Mesenchymal stem cell (in vitro differentiated cells and primary cell): ENCODE results near the gene BID.

Experiments
- DNase-seq: peaks from one replicate; pipeline ENCODE4 v3.0.0-alpha.2; 2013
- H2AFZ ChIP-seq: one replicate; pipeline ENCODE4 v1.6.1; 2013; ENCODE audit warnings: low read depth, mild to moderate bottlenecking, control low read depth, inconsistent platforms, low read length, moderate library complexity
- H2AK5ac ChIP-seq: 2 replicates; pipeline ENCODE4 v1.6.1; 2013; ENCODE audit warnings: low read length, moderate library complexity, mild to moderate bottlenecking, inconsistent platforms; ENCODE audit not compliant: severe bottlenecking
- H2BK120ac ChIP-seq: one replicate; pipeline ENCODE4 v1.6.1; 2013; ENCODE audit warnings: low read depth, mild to moderate bottlenecking, inconsistent platforms, low read length, moderate library complexity
- H2BK12ac ChIP-seq, 2 experiments: one replicate each; pipeline ENCODE4 v1.6.1; 2013; ENCODE audit warnings: inconsistent platforms in 2 of 2, low read length in 2 of 2, mild to moderate bottlenecking in 2 of 2, moderate library complexity in 2 of 2, control low read depth in 1 of 2
- H2BK15ac ChIP-seq: one replicate; pipeline ENCODE4 v1.6.1; 2013; ENCODE audit warnings: mild to moderate bottlenecking, low read depth, inconsistent platforms; ENCODE audit not compliant: poor library complexity, severe bottlenecking
- H2BK5ac ChIP-seq: 2 replicates; pipeline ENCODE4 v1.6.1; 2013; ENCODE audit warnings: low read depth, mild to moderate bottlenecking, low read length, control low read depth, inconsistent platforms; ENCODE audit not compliant: poor library complexity, severe bottlenecking
- H3K14ac ChIP-seq, 2 experiments: one replicate each; pipeline ENCODE4 v1.6.1; 2013; ENCODE audit warnings: inconsistent platforms in 2 of 2, low read length in 2 of 2, control low read depth in 1 of 2, mild to moderate bottlenecking in 1 of 2, moderate library complexity in 1 of 2
- H3K18ac ChIP-seq, 2 experiments: one replicate each; pipeline ENCODE4 v1.6.1; 2013; ENCODE audit warnings: inconsistent platforms in 2 of 2, low read length in 2 of 2, control low read depth in 1 of 2, low read depth in 1 of 2, mild to moderate bottlenecking in 1 of 2
- H3K23ac ChIP-seq, 2 experiments: one replicate each; pipeline ENCODE4 v1.6.1; 2013; ENCODE audit warnings: inconsistent platforms in 2 of 2, low read length in 2 of 2, mild to moderate bottlenecking in 2 of 2, moderate library complexity in 2 of 2, control low read depth in 1 of 2
- H3K27ac ChIP-seq: 2 replicates; pipeline ENCODE4 v1.5.1; 2013; ENCODE audit warnings: mild to moderate bottlenecking, moderate library complexity, low read length, control low read depth, inconsistent platforms; ENCODE audit not compliant: poor library complexity, severe bottlenecking
- H3K27me3 ChIP-seq, 2 experiments: 2 replicates each; pipeline versions ENCODE4 v1.6.1 to v1.7.0; 2013; ENCODE audit warnings: low read length in 2 of 2, mild to moderate bottlenecking in 2 of 2, moderate library complexity in 2 of 2, control low read depth in 1 of 2, inconsistent platforms in 1 of 2; ENCODE audit not compliant: control insufficient read depth in 1 of 2, insufficient read depth in 1 of 2
- H3K36me3 ChIP-seq, 2 experiments: 2 replicates each; pipeline versions ENCODE4 v1.6.1 to v1.7.0; 2013; ENCODE audit warnings: low read length in 2 of 2, control low read depth in 1 of 2, inconsistent platforms in 1 of 2, low read depth in 1 of 2, mild to moderate bottlenecking in 1 of 2; ENCODE audit not compliant: insufficient read depth in 2 of 2, control insufficient read depth in 1 of 2
- H3K4ac ChIP-seq, 2 experiments: one replicate each; pipeline ENCODE4 v1.6.1; 2013; ENCODE audit warnings: inconsistent platforms in 2 of 2, low read length in 2 of 2, mild to moderate bottlenecking in 2 of 2, moderate library complexity in 2 of 2, control low read depth in 1 of 2, low read depth in 1 of 2
- H3K4me1 ChIP-seq: 2 replicates; pipeline ENCODE4 v1.6.1; 2013; ENCODE audit warnings: low read depth, low read length, control low read depth; ENCODE audit not compliant: control insufficient read depth, insufficient read depth
- H3K4me2 ChIP-seq: 2 replicates; pipeline ENCODE4 v1.6.1; 2013; ENCODE audit warnings: low read length, mild to moderate bottlenecking, inconsistent platforms; ENCODE audit not compliant: poor library complexity, severe bottlenecking
- H3K4me3 ChIP-seq, 2 experiments: 2 replicates each; pipeline versions ENCODE4 v1.5.1 to v1.7.0; 2013; ENCODE audit warnings: low read length in 2 of 2, mild to moderate bottlenecking in 2 of 2, control low read depth in 1 of 2, low read depth in 1 of 2; ENCODE audit not compliant: insufficient read depth in 1 of 2
- H3K79me1 ChIP-seq: replicated peaks from 2 replicates; pipeline ENCODE4 v1.6.1; 2013; ENCODE audit warnings: mild to moderate bottlenecking, control low read depth, low read length, inconsistent platforms; ENCODE audit not compliant: poor library complexity, severe bottlenecking
- H3K9ac ChIP-seq: 2 replicates; pipeline ENCODE4 v1.7.0; 2013; ENCODE audit warnings: mild to moderate bottlenecking, low read length, moderate library complexity
- H3K9me3 ChIP-seq: 2 replicates; pipeline ENCODE4 v1.7.0; 2013; ENCODE audit warnings: mild to moderate bottlenecking, low read length; ENCODE audit not compliant: control insufficient read depth
- H4K8ac ChIP-seq: one replicate; pipeline ENCODE4 v1.6.1; 2013; ENCODE audit warnings: inconsistent platforms, mild to moderate bottlenecking, low read length, moderate library complexity
- H4K91ac ChIP-seq: one replicate; pipeline ENCODE4 v1.6.1; 2013; ENCODE audit warnings: mild to moderate bottlenecking, low read length, inconsistent platforms
- WGBS: methylation state at CpG from one replicate; pipeline ENCODE4 v1.1.7; 2013; ENCODE audit warnings: mixed read lengths; 5-methylcytosine and 5-hydroxymethylcytosine counted together

Gene BID

DNA sequence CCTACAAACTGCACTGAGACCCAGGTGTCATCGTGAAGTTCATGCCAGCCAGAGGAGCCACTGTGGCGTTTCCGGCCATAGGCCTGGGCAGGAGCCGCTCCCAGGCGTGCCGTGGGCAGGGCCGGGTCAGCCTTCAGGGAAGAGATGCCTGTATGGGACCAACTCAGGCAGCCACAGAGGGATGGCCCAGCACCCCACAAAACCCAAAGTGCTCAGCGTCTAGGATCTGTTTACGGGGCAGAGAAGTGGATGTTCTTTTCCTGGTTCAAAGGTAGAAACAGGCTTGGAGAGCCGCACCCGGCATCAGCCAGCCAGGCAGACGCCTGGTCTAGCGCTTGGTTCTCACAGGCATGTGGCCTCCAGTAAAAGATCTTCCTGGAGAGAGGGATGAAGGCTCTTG is 8.4 kb upstream of the BID start:
- no peak overlapping the region for H3K23ac ChIP-seq
- H3K27ac ChIP-seq = no peak overlapping the region
- H3K9ac ChIP-seq = no peak overlapping the region
- H4K91ac ChIP-seq = peak overlapping the region; percentile 40
- no peak overlapping the region for H2BK5ac ChIP-seq
- H3K79me1 ChIP-seq = no peaks in the 10 kb centered on the region
- H3K4me1 ChIP-seq = peaks cover 34% of the 10 kb centered on the region
- no peak overlapping the region for H3K4me2 ChIP-seq
- H2BK120ac ChIP-seq = no peak overlapping the region
- H3K36me3 ChIP-seq = peaks cover 0 to 16% of the 10 kb centered on the region in 2 experiments
- H3K14ac ChIP-seq = no peak overlapping the region
- no peak overlapping the region for H4K8ac ChIP-seq
- H2AK5ac ChIP-seq = no peak overlapping the region
- no peak for DNase-seq
- no peak overlapping the region for H3K18ac ChIP-seq
- H3K9me3 ChIP-seq = no peaks in the 10 kb centered on the region
- no peak overlapping the region for H3K4me3 ChIP-seq
- 98% methylated on average over 13 of the region's 13 CpGs for WGBS
- peak overlapping the region in 1 of 2 experiments; percentile 21 for H2BK12ac ChIP-seq
- no peak overlapping the region for H3K4ac ChIP-seq
- H2AFZ ChIP-seq = no peak overlapping the region
- peaks cover 0 to 14% of the 10 kb centered on the region in 2 experiments for H3K27me3 ChIP-seq
- H2BK15ac ChIP-seq = no peak overlapping the region

DNA sequence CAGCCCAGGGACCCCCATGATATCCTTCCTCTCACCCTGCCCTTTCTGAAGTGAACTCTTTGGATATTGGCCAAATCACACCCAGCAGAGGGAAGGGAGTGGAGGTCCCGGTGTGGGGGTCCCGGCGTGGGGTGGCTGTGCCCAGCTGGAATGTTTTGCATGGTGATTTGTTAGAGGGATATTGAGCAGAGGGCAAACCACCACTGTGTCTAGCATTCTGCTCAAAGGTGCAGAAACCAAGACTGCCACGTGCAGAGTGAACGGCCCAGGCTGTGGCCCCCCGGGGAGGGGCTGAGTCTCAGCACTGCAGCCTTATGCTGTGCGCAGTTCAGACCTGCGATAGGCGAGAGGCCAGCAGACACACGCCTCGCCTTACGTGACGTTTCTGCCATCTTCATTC is 7.9 kb upstream of the BID start:
- Histone ChIP-seq H3K79me1 (no peaks in the 10 kb centered on the region), H3K4ac (no peak overlapping the region), H3K4me2 (no peak overlapping the region), H3K23ac (no peak overlapping the region), H2BK12ac (peak overlapping the region in 1 of 2 experiments; percentile 21), H2AFZ (no peak overlapping the region), H3K27me3 (peaks cover 0 to 14% of the 10 kb centered on the region in 2 experiments), H4K91ac (peak overlapping the region; percentile 40), H4K8ac (no peak overlapping the region), H2BK5ac (no peak overlapping the region), H3K4me3 (no peak overlapping the region), H3K27ac (peak overlapping the region; percentile 6), H3K4me1 (peaks cover 34% of the 10 kb centered on the region), H3K36me3 (peaks cover 0 to 15% of the 10 kb centered on the region in 2 experiments), H3K14ac (peak overlapping the region in 1 of 2 experiments; percentile 3), H3K9ac (peak overlapping the region; percentile 36), H2AK5ac (no peak overlapping the region), H2BK120ac (no peak overlapping the region), H3K18ac (no peak overlapping the region), H3K9me3 (no peaks in the 10 kb centered on the region), H2BK15ac (no peak overlapping the region)
- 89% methylated on average over 13 of the region's 13 CpGs for WGBS
- no peak for DNase-seq

DNA sequence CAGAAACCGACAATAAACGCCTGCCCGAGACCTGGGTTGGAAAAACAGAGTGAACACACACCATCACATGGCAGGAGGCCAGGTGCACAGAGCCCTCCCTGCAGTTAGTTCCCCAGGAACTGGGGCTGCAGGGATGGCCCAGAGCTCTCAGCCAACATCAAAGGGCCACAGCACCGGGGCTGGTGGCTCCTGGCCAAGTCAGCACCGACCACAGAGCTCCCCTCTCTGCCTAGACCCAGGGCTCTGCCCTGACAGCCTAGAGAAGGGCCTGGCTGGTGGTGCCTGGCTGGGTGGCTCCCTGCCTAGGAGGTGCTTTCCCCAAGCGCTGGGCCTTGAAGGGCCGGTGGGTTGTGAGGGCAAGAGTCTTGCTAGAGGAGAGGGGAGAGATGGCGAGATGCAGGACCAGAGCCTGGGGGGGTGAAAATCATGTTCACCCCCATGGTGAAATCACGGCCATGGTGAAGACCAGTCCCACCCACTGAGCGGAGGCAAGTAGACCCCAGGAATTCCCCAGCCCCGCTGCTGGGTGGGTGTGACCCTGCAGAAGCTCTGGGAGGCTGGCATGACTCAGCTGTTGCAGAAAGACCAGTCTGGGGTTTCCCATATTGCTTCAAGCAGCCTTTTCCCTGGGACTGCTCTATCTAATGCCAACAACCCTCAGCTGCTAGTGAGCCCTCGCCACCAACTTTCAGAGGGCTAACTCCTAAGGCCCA is 7.2 kb upstream of the BID start:
- H3K4me2 ChIP-seq = peak overlapping the region; percentile 24
- H3K4ac ChIP-seq = peak overlapping the region in 1 of 2 experiments; percentile 35
- no peak overlapping the region for H3K23ac ChIP-seq
- H3K4me3 ChIP-seq = peak overlapping the region in 1 of 2 experiments; percentile 29
- H3K27ac ChIP-seq = peak overlapping the region; percentile 8
- peak; percentile 97 for DNase-seq
- H2BK12ac ChIP-seq = no peak overlapping the region
- peaks cover 29% of the 10 kb centered on the region for H3K4me1 ChIP-seq
- WGBS = 81% methylated on average over 12 of the region's 12 CpGs
- peak overlapping the region; percentile 36 for H3K9ac ChIP-seq
- no peaks in the 10 kb centered on the region for H3K9me3 ChIP-seq
- H2BK5ac ChIP-seq = no peak overlapping the region
- H2AK5ac ChIP-seq = no peak overlapping the region
- H3K79me1 ChIP-seq = no peaks in the 10 kb centered on the region
- no peak overlapping the region for H2BK120ac ChIP-seq
- H2BK15ac ChIP-seq = peak overlapping the region; percentile 41
- H4K8ac ChIP-seq = peak overlapping the region; percentile 38
- H3K27me3 ChIP-seq = peaks cover 0 to 14% of the 10 kb centered on the region in 2 experiments
- peak overlapping the region in 1 of 2 experiments; percentile 58 for H3K18ac ChIP-seq
- H2AFZ ChIP-seq = no peak overlapping the region
- H4K91ac ChIP-seq = no peak overlapping the region
- peaks cover 0 to 8% of the 10 kb centered on the region in 2 experiments for H3K36me3 ChIP-seq
- H3K14ac ChIP-seq = peak overlapping the region in 1 of 2 experiments; percentile 19

DNA sequence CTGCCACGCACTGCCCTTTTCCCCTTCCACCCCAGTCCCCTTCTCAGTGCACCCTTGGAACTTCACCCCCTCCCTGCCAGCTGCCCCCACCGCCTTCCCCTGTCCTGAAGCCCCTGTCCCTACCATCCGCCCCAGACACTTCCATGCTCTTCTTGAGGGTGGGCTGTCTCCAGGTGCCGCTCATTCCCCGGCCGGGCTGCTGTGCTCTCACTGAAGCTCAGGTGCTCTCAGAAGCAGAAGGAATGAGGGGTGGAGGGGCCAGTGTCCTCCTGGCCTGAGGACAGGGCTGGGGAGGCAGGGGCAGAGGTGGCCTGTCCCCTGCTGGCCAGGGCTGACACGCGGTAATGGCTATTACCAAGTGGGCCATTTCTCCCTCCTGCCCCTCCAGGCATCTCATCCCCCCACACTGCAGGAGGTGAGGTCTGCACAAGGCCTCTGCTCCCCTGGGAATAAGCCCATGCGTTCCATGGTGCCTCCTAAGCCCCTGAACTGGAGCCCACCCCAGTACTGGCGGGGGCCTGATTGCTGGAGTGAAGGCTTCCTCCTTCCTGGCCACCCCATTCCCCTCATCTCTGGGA is 6.6 kb upstream of the BID start:
- H4K91ac ChIP-seq = peak overlapping the region; percentile 52
- peak overlapping the region; percentile 56 for H2BK15ac ChIP-seq
- H3K79me1 ChIP-seq = no peaks in the 10 kb centered on the region
- peaks cover 28% of the 10 kb centered on the region for H3K4me1 ChIP-seq
- peak overlapping the region in 1 of 2 experiments; percentile 47 for H2BK12ac ChIP-seq
- H3K9ac ChIP-seq = no peak overlapping the region
- H2AK5ac ChIP-seq = peak overlapping the region; percentile 38
- H3K27ac ChIP-seq = no peak overlapping the region
- H2AFZ ChIP-seq = no peak overlapping the region
- no peak for DNase-seq
- peak overlapping the region in 1 of 2 experiments; percentile 58 for H3K14ac ChIP-seq
- peak overlapping the region in 1 of 2 experiments; percentile 48 for H3K18ac ChIP-seq
- H3K4ac ChIP-seq = no peak overlapping the region
- peaks cover 0 to 14% of the 10 kb centered on the region in 2 experiments for H3K27me3 ChIP-seq
- H3K4me3 ChIP-seq = no peak overlapping the region
- H3K36me3 ChIP-seq = peaks cover 0 to 5% of the 10 kb centered on the region in 2 experiments
- no peaks in the 10 kb centered on the region for H3K9me3 ChIP-seq
- H2BK120ac ChIP-seq = no peak overlapping the region
- H4K8ac ChIP-seq = no peak overlapping the region
- no peak overlapping the region for H2BK5ac ChIP-seq
- H3K4me2 ChIP-seq = no peak overlapping the region
- WGBS = 96% methylated on average over 10 of the region's 10 CpGs
- H3K23ac ChIP-seq = no peak overlapping the region
